Esophagus muscularis mucosa (tissue), 4 donors: ENCODE results near the gene IPO8. TPM values are rescaled to one million over a fixed set of nuclear protein-coding genes. Genes with fewer than 3 reads are reported as not detected.

ENCODE experiments used
- DNase-seq: peaks from one replicate; pipeline ENCODE4 v3.0.0-alpha.2; 2017; ENCODE audit errors: extremely low spot score
- H3K27ac ChIP-seq, 4 donors: fragments of 200-600 bp; sonication (generic); replicated peaks in 1 of 4; 1 replicate in 3 of 4; 2 replicates in 1 of 4; pipeline ENCODE4 v1.5.1; 2016 to 2019; ENCODE audit warnings: mild to moderate bottlenecking in 1 of 4
- H3K27me3 ChIP-seq, 4 donors: fragments of 200-600 bp; sonication (generic); one replicate each; pipeline versions ENCODE4 v1.5.1 to v1.6.0; 2016 to 2019
- H3K36me3 ChIP-seq, 4 donors: fragments of 200-600 bp; sonication (generic); one replicate each; pipeline ENCODE4 v1.5.1; 2016 to 2019
- H3K4me1 ChIP-seq, 4 donors: fragments of 200-600 bp; sonication (generic); one replicate each; pipeline ENCODE4 v1.5.1; 2016 to 2019
- H3K4me3 ChIP-seq, 4 donors: fragments of 200-600 bp; sonication (generic); 1 replicate in 2 of 4; 2 replicates in 2 of 4; pipeline ENCODE4 v1.5.1; 2016 to 2019; ENCODE audit warnings: mild to moderate bottlenecking in 4 of 4, moderate library complexity in 1 of 4
- H3K9me3 ChIP-seq, 4 donors: fragments of 200-600 bp; sonication (generic); 1 replicate in 3 of 4; 2 replicates in 1 of 4; pipeline ENCODE4 v1.5.1; 2016 to 2019
- CTCF ChIP-seq, 3 experiments: fragments of 200-600 bp in 2 of 3; fragments of 450-650 bp in 1 of 3; sonication (generic) in 2 of 3; IDR thresholded peaks; one replicate each; pipeline ENCODE4 v1.5.1; 2017 to 2019; ENCODE audit warnings: antibody characterized with exemption in 3 of 3, mild to moderate bottlenecking in 2 of 3, moderate library complexity in 1 of 3
- EP300 ChIP-seq: sonication (generic); formaldehyde crosslinking; IDR thresholded peaks from one replicate; pipeline ENCODE4 v1.6.1; 2017; ENCODE audit warnings: antibody characterized with exemption
- POLR2A ChIP-seq: fragments of 450-650 bp; IDR thresholded peaks from one replicate; pipeline ENCODE4 v1.6.1; 2017; ENCODE audit warnings: antibody characterized with exemption, moderate library complexity, mild to moderate bottlenecking, low read depth
- POLR2AphosphoS5 ChIP-seq, 2 donors: sonication (generic); formaldehyde crosslinking; IDR thresholded peaks; one replicate each; pipeline ENCODE4 v1.6.1; 2017; ENCODE audit warnings: antibody characterized with exemption in 2 of 2
- WGBS: methylation state at CpG from one replicate; pipeline ENCODE4 v1.1.5; 2018; 5-methylcytosine and 5-hydroxymethylcytosine counted together
- intact Hi-C: fragments of 100-400 bp; cut with DNase I; formaldehyde crosslinking; loops from one replicate; pipeline ENCODE4 v1.15.1; 2023
- total RNA-seq, 4 donors: library from RNA; depleted of rRNA; stranded (reverse); fragments of >200 nt; gene quantifications; one replicate each; pipeline versions ENCODE4 v1.1.0 to v1.2.1, GENCODE V29; 2016

Gene IPO8
- total RNA-seq, 4 donors from 2014 or later, result 35.0 to 63.6 (median 41.0) TPM

- TF ChIP-seq POLR2A (no peak), POLR2AphosphoS5 (IDR thresholded peaks at IDR 0.05) (no peak), EP300 (no peak), CTCF (IDR thresholded peaks at IDR 0.05) (no peak)
- Histone ChIP-seq H3K4me1 (peaks cover 3 to 9% (median 6%) of the 10 kb centered on the region in 4 donors), H3K4me3 (no peak overlapping the region), H3K27me3 (no peaks in the 10 kb centered on the region), H3K27ac (no peak overlapping the region), H3K9me3 (no peaks in the 10 kb centered on the region), H3K36me3 (no peaks in the 10 kb centered on the region)
- WGBS, result 72% methylated on average over 6 of the region's 6 CpGs
- DNase-seq, result no peak
- intact Hi-C loops, result no loop called here
These were observed 4.7 kb upstream of the IPO8 start for GRCh38 chr12:30700216-30700900.

DNA sequence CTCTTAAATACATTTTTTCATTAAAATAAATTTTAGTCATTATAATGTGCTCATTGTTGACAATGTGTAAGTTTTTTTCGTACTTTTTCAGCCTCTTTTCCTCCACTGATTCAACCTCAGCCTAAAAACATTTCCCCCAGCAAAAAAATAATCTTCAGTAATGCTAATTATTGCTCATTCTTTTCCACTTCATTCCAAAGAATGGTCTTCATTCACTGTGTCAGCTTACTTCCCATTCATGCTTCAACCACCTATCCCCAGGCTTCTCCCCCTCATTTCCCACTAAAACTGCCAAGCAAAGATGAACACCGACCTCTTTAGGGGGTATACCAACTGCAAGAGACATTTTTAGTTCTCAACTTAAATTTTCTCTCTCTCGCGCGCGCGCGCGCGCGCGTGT lies 2.7 kb upstream of the IPO8 start:
- 93% methylated on average over 12 of the region's 12 CpGs for WGBS

GRCh38 chr12:30696943-30697342 lies 1.3 kb upstream of the IPO8 start:
- H3K27me3 ChIP-seq, result no peaks in the 10 kb centered on the region
- intact Hi-C loops, result loop anchor here (10.0 kb wide), 1 partner anchor 98 kb away; no protein-coding TSS in a partner anchor
- DNase-seq, result no peak
- no peaks in the 10 kb centered on the region for H3K9me3 ChIP-seq
- no peaks in the 10 kb centered on the region for H3K36me3 ChIP-seq
- 86% methylated on average over 7 of the region's 7 CpGs for WGBS
- no peak overlapping the region for H3K4me3 ChIP-seq
- H3K4me1 ChIP-seq, result peaks cover 21 to 38% (median 33%) of the 10 kb centered on the region in 4 donors
- no peak overlapping the region for H3K27ac ChIP-seq
- TF ChIP-seq POLR2A (no peak), EP300 (no peak), POLR2AphosphoS5 (IDR thresholded peaks at IDR 0.05) (no peak), CTCF (IDR thresholded peaks at IDR 0.05) (no peak)

More for the DNA sequence above, 2.7 kb upstream of the IPO8 start:
- Histone ChIP-seq H3K36me3 (no peaks in the 10 kb centered on the region), H3K9me3 (no peaks in the 10 kb centered on the region), H3K4me3 (no peak overlapping the region), H3K4me1 (peaks cover 14 to 25% (median 19%) of the 10 kb centered on the region in 4 donors), H3K27ac (no peak overlapping the region), H3K27me3 (no peaks in the 10 kb centered on the region)
- TF ChIP-seq POLR2A (no peak), EP300 (no peak), POLR2AphosphoS5 (IDR thresholded peaks at IDR 0.05) (no peak), CTCF (IDR thresholded peaks at IDR 0.05) (no peak)
- intact Hi-C loops, result loop anchor here (10.0 kb wide), 1 partner anchor 96 kb away; no protein-coding TSS in a partner anchor
- DNase-seq, result no peak

DNA sequence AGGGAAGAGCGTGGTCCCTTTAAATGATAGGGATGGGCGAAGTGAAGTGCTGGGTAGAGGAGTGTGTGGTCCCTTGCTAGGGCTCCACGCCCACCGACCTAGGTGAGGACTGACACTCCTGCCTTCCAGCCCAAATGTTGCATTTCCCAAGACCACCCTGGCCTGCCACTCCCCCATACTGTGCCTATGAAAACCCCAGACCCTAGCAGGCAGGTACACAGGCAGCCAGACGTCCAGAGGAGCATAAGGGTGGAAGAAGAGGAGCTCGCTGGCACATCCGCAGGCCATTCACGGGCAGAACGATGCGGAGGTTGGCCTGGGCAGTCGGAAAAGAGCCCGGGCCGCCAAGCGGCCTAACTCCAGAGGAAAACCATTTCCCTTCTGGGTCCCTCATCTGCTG lies 817 bp upstream of the IPO8 start:
- peak overlapping the region in 1 of 4 donors; percentile 86 for H3K27ac ChIP-seq
- H3K27me3 ChIP-seq, result no peaks in the 10 kb centered on the region
- H3K36me3 ChIP-seq, result no peaks in the 10 kb centered on the region
- 81% methylated on average over 8 of the region's 14 CpGs for WGBS
- H3K9me3 ChIP-seq, result no peaks in the 10 kb centered on the region
- H3K4me3 ChIP-seq, result peak overlapping the region; percentile 89 to 97 (median 92)
- TF ChIP-seq EP300 (no peak), CTCF (IDR thresholded peaks at IDR 0.05) (no peak), POLR2A (no peak), POLR2AphosphoS5 (IDR thresholded peaks at IDR 0.05) (no peak)
- no peak for DNase-seq
- intact Hi-C loops, result loop anchor here (10.0 kb wide), 1 partner anchor 98 kb away; no protein-coding TSS in a partner anchor
- peaks cover 22 to 38% (median 35%) of the 10 kb centered on the region in 4 donors for H3K4me1 ChIP-seq

DNA sequence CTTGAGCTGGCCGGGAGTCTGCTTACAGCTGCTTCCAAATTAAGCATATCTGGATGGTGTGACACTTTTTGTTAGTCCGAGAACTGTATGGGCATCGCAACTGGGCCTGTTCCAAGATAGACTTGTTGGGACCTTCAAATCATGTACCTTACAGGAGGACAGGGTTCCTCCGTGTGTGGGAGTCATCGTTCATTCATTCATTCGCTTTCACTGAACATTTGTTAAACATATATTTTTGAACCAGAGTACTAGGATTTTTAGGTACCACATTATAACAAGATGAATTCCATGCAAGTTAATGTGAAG lies 387 bp upstream of the IPO8 start:
- intact Hi-C loops, result loop anchor here (10.0 kb wide), 1 partner anchor 99 kb away; no protein-coding TSS in a partner anchor
- TF ChIP-seq POLR2AphosphoS5 (IDR thresholded peaks at IDR 0.05), result peak in 1 of 2 donors; percentile 2
- TF ChIP-seq POLR2A, result no peak
- no peak for TF ChIP-seq CTCF (IDR thresholded peaks at IDR 0.05)
- TF ChIP-seq EP300, result no peak
- Histone ChIP-seq H3K36me3 (no peaks in the 10 kb centered on the region), H3K4me3 (peak overlapping the region; percentile 89 to 97 (median 92)), H3K4me1 (peaks cover 26 to 42% (median 40%) of the 10 kb centered on the region in 4 donors), H3K27me3 (no peaks in the 10 kb centered on the region), H3K27ac (peak overlapping the region; percentile 83 to 90 (median 86)), H3K9me3 (no peaks in the 10 kb centered on the region)
- no peak for DNase-seq
- 11% methylated on average over 5 of the region's 6 CpGs for WGBS
